Activated naive CD8-positive, alpha-beta T cell treated with anti-CD3 and anti-CD28 coated beads, Interleukin-2, amount 50 U/mL, for 24 hours (primary cell): ENCODE results near the gene CD52.
A peak's percentile ranks its signal among the peaks of the same experiment; 100 is the strongest.

Source experiments
- ATAC-seq: fragments of 150-1000 bp; cut with Tn5 transposase; one replicate; pipeline ENCODE4 v1.10.0; 2021
- DNase-seq: peaks from one replicate; pipeline ENCODE4 v3.0.0; 2021
- H3K27ac Mint-ChIP-seq: one replicate; pipeline ENCODE4 v1.8.0; 2021; ENCODE audit warnings: mild to moderate bottlenecking, mixed read lengths
- H3K27me3 Mint-ChIP-seq: one replicate; pipeline ENCODE4 v1.8.0; 2021; ENCODE audit warnings: mixed read lengths
- H3K36me3 Mint-ChIP-seq: one replicate; pipeline ENCODE4 v1.8.0; 2021; ENCODE audit warnings: low read depth, mixed read lengths
- H3K4me1 Mint-ChIP-seq: one replicate; pipeline ENCODE4 v1.8.0; 2021; ENCODE audit warnings: mixed read lengths
- H3K4me3 Mint-ChIP-seq: one replicate; pipeline ENCODE4 v1.8.0; 2021; ENCODE audit warnings: mild to moderate bottlenecking, moderate library complexity, mixed read lengths
- H3K9me3 Mint-ChIP-seq: one replicate; pipeline ENCODE4 v1.8.0; 2021; ENCODE audit warnings: mixed read lengths

CD52 gene

DNA sequence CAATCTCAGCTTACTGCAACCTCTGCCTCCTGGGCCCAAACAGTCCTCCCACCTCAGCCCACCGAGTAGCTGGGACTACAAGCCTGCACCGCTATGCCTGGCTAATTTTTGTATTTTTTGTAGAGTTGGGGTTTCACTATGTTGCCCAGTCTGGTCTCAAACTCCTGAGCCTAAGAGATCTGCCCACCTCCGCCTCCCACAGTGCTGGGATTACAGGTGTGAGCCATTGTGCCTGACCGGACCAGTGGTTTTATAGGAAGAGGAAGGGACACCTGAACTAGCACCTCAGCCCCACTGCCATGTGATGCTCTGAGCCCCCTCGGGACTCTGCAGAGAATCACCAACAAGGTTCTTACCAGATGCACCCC is 32.1 kb downstream of the CD52 start:
- H3K4me1 Mint-ChIP-seq = no peaks in the 10 kb centered on the region
- no peak overlapping the region for H3K27ac Mint-ChIP-seq
- no peaks in the 10 kb centered on the region for H3K36me3 Mint-ChIP-seq
- no peak for ATAC-seq
- no peak for DNase-seq
- no peaks in the 10 kb centered on the region for H3K9me3 Mint-ChIP-seq
- no peaks in the 10 kb centered on the region for H3K27me3 Mint-ChIP-seq
- no peak overlapping the region for H3K4me3 Mint-ChIP-seq

DNA sequence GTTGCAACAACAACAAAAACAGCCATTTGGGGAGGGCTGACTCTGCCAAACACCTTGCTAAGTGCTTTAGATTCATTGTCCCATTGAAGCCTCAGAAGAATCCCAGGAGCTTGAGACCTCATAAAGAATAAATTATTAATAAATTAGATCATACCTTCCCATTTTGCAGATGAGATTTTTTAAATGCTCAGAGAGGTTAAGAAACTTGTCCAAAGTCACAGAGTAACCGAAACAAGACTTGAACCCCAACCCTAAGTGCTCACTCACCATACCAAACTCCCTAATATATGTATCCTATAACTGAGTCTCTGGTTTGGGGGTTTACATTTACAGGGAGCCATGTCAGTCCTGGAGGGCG is 32.6 kb downstream of the CD52 start:
- H3K4me1 Mint-ChIP-seq = no peaks in the 10 kb centered on the region
- H3K9me3 Mint-ChIP-seq = no peaks in the 10 kb centered on the region
- H3K4me3 Mint-ChIP-seq = no peak overlapping the region
- ATAC-seq = no peak
- DNase-seq = no peak
- H3K27me3 Mint-ChIP-seq = no peaks in the 10 kb centered on the region
- no peak overlapping the region for H3K27ac Mint-ChIP-seq
- H3K36me3 Mint-ChIP-seq = no peaks in the 10 kb centered on the region

DNA sequence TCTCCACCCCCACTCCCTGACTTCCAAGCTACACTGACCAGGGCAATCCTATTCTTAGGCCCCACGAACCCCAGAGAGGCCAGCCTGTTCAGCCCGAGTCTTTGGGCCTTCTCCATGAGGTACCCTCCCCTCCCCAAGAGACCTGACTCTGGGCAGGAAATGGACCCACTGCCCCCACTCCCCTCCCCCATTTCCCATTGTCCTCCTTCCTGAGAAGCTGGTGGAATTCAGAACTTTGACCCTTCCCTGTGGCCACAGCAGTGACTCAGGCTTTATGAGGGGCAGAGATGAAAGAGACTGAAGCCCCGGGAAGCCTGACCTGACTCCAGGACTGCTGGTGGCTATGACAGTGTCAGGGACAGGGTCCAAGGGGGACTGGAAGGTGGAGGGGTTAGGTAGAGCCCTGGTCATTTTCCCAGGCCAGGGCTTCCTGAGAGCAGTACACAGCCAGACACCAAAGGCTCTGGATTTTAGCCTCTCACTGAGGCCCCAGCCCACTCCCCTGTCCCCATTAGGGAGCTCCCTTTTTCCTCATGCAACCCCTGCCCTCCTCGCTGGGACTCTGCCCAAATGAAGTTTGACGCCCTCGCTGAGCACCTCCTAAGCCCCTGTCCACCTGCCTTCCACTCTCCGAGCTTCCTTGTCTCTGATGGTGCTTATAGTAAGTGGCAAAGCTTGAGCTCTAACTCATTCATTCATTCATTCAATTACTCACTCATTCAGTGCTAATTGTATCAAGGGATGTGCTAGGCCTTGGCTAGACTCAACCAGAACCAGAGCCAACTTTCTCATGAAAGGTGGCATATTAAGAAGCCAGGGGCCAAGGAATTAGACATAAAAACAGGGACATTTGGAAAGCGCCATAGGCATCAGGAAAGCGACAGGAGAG is 33.2 kb downstream of the CD52 start:
- H3K4me1 Mint-ChIP-seq = peaks cover 2% of the 10 kb centered on the region
- H3K36me3 Mint-ChIP-seq = no peaks in the 10 kb centered on the region
- DNase-seq = no peak
- H3K9me3 Mint-ChIP-seq = no peaks in the 10 kb centered on the region
- no peak overlapping the region for H3K4me3 Mint-ChIP-seq
- ATAC-seq = no peak
- peaks cover 2% of the 10 kb centered on the region for H3K27me3 Mint-ChIP-seq
- H3K27ac Mint-ChIP-seq = no peak overlapping the region

DNA sequence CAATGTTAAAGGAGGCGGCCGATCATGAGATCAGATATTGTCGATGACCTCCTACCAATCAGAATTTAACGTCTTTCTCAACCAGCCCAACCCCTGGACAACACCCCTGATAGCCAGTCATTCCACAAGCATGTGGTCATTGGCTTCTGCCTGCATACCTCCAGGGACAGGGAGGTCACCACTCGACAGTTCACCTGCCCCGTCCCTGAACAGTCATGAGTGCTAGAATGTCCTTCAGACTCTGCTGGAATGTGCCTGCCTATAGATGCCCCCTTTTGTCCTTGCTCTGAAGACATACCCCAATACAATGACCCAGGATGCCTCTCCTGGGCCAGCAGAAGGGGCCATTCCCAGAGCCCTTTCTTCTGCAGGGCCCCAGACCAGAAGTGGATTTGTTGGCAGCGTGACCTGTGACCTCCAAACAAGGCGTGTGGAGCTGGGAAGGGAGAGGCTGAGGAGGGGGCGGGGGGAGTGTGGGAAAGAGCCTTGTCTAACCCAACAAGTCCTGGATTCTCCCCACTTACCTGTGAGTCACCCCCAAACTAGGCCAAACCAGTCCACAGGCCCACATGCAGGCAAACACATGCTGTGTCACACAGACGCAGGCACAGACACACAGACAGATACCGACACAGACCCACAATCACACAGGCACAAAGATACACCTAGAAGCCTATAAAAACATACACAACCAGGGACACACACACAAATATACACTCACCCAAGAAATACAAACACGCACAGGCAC is 34.0 kb downstream of the CD52 start:
- Mint-ChIP-seq H3K9me3 (no peaks in the 10 kb centered on the region), H3K27ac (no peak overlapping the region), H3K27me3 (peaks cover 2% of the 10 kb centered on the region), H3K36me3 (no peaks in the 10 kb centered on the region), H3K4me3 (no peak overlapping the region), H3K4me1 (peaks cover 2% of the 10 kb centered on the region)
- no peak for ATAC-seq
- no peak for DNase-seq

DNA sequence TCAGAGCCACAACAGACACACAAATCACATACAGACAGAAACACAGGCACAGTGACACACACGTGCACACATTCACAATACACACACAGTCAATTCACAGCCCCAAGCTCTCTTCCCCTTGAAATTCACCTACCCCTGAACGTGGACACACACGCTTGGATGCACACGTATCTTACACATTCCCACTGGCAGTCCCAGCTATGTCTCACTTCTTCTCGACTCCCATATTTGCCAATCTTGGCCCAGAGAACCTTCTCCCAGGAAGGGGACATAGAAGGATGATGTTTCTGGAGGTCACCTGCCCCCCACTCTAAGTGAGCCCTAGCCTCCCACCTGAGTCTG is 34.6 kb downstream of the CD52 start:
- no peaks in the 10 kb centered on the region for H3K36me3 Mint-ChIP-seq
- ATAC-seq (no peak), DNase-seq (no peak)
- H3K4me1 Mint-ChIP-seq = peaks cover 2% of the 10 kb centered on the region
- H3K9me3 Mint-ChIP-seq = no peaks in the 10 kb centered on the region
- H3K4me3 Mint-ChIP-seq = no peak overlapping the region
- no peak overlapping the region for H3K27ac Mint-ChIP-seq
- peaks cover 4% of the 10 kb centered on the region for H3K27me3 Mint-ChIP-seq

DNA sequence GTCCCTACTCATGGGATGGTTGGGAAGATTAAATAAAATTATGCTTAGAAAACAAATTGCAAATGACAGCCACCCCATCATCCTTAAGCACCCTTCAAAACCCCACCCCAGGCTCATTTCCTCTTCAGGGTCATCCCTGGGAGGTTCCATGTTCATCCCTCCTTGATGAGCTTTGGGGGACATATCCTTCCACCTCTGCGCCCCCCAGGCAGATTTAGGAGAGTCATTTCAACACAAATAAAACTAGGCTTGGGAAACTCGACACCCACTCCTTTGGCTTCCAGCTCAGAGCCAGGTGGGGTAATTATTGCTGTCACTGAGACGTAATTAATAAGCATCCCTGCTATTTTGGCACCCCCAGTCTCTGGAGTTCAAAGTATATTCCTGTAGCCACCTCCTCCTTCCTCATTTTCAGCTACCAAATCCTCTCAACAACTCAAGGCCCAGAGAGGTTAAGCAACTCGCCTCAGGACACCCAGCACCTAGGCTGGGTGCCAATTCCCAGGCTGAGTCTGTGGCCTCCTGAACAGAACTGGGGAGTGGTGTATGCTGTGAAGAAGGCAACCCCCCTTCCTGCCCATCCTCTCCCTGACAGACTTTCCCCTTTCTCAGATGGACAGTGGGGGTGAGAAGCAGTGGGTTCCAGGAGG is 35.6 kb downstream of the CD52 start:
- Mint-ChIP-seq H3K9me3 (no peaks in the 10 kb centered on the region), H3K36me3 (no peaks in the 10 kb centered on the region), H3K27me3 (peaks cover 6% of the 10 kb centered on the region), H3K4me1 (peaks cover 3% of the 10 kb centered on the region), H3K27ac (no peak overlapping the region), H3K4me3 (no peak overlapping the region)
- ATAC-seq = no peak
- no peak for DNase-seq

DNA sequence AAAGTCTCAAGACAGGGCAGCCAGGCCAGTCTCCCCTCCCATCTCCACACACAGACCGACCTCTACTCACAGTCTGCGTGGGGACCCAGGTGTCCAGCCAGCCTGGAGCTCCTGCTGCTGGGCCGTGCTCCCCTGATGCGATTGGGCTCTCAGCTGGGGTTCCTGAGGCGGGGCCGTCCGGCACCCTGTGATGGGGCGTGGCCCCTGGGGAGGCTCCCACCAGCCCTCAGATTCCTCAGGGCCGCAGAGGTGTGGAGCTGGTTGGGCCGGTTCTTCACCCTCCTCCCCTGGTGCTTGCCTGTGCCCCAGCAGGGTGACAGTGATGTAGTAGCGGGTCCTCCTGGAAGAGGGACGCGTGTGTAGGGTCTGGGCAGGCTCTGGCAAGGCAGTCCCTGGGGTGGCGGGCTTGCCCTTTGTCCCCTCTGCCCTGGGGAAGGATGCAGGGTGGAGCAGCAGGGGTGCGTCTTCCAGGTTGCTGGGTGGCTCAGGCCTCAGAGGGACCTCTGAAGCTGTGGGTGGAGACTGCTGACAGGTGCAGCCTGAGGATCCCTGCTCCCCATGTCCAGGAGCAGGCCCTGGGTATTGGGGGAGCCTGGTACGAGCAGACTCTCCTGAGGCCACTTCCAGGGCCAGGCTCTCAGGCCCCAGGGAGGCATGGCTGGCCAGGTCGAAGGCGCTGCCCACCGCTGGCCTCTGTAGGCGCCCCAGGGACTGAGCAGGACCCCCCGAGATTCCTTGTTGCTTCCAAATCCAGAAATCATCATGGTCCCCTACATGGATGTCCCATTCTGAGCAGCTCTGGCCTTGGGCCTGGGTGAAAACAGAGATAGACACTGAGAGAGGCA is 36.4 kb downstream of the CD52 start, which contains the start of gene CRYBG2:
Gene CRYBG2 (minus strand): TSS at position 155 of the 845 bp plus-strand sequence. CDS start 7,473 bp downstream, outside the sequence.
- no peaks in the 10 kb centered on the region for H3K36me3 Mint-ChIP-seq
- ATAC-seq (no peak), DNase-seq (no peak)
- H3K4me3 Mint-ChIP-seq = no peak within 1 kb of the TSS
- no peak within 1 kb of the TSS for H3K27ac Mint-ChIP-seq
- H3K4me1 Mint-ChIP-seq = peaks cover 12% of the 10 kb centered on the region
- H3K27me3 Mint-ChIP-seq = peaks cover 10% of the 10 kb centered on the region
- H3K9me3 Mint-ChIP-seq = no peaks in the 10 kb centered on the region

DNA sequence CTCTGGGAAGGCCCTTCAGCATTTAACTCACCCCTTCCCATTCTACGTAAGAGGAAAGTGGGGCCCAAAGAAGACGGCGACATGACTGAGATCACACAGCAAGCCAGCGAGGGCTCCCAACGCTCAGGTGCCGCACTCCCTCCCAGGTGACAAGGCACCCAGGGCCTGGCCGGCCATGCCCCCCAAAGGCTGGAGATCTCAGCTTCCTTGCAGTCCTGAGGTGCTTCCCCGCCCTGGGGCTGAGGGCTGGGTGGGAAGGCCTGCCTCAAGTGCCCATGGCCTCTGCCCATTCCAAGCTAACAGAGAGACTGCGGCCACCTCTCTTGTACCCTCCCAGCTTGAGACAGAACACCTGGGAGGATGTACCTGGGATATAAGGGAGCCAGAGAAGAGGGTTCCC is 37.2 kb downstream of the CD52 start:
- no peaks in the 10 kb centered on the region for H3K36me3 Mint-ChIP-seq
- H3K4me1 Mint-ChIP-seq = peaks cover 16% of the 10 kb centered on the region
- peaks cover 15% of the 10 kb centered on the region for H3K27me3 Mint-ChIP-seq
- H3K9me3 Mint-ChIP-seq = no peaks in the 10 kb centered on the region
- no peak for ATAC-seq
- no peak for DNase-seq
- H3K4me3 Mint-ChIP-seq = no peak overlapping the region
- H3K27ac Mint-ChIP-seq = no peak overlapping the region

DNA sequence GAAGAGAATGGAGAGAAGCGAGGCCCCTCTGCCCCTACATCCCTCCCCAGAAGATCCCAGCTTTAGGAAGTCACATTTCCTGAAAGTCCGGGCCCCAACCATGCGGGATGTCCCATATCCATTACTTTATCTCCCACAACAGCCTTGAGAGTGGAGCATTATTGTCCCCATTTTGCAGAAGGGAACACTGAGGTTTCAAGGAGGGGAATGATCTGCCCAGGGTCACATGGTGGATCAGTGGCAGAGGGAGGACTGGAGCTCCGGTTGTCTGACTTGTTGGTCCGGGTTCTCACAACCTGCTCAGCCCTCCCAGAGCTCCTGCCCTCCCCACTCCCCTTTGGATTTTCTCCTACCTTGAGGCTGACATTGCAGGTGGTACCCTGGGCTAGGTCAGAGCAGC is 38.3 kb downstream of the CD52 start:
- H3K27me3 Mint-ChIP-seq = peaks cover 21% of the 10 kb centered on the region
- H3K36me3 Mint-ChIP-seq = no peaks in the 10 kb centered on the region
- no peak overlapping the region for H3K4me3 Mint-ChIP-seq
- peaks cover 25% of the 10 kb centered on the region for H3K4me1 Mint-ChIP-seq
- no peaks in the 10 kb centered on the region for H3K9me3 Mint-ChIP-seq
- ATAC-seq (no peak), DNase-seq (no peak)
- no peak overlapping the region for H3K27ac Mint-ChIP-seq

DNA sequence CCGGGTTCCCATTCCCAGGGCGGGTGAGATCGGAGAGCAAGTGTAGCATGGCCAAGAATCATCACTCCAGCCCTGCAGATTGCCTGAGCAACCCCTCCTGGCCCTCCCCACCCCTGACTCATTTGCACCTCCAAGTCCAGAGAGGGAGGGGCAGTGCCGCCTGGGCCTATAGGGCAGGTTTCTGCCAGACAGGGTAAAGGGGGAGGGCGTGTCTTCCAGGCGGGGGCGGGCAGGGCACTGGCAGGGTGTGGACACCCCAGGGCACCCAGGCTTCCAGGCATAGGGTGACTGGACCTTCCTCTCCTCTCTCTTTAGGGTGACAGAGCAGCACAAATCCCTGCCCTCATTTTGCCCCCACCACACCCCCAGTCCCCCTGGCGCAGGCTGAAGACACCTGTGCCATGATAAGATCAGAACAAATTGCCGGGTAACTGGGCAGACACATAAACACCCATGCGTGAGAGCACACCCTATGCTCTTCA is 39.4 kb downstream of the CD52 start:
- no peak for DNase-seq
- no peak overlapping the region for H3K27ac Mint-ChIP-seq
- peaks cover 32% of the 10 kb centered on the region for H3K4me1 Mint-ChIP-seq
- no peaks in the 10 kb centered on the region for H3K9me3 Mint-ChIP-seq
- no peak overlapping the region for H3K4me3 Mint-ChIP-seq
- H3K36me3 Mint-ChIP-seq = no peaks in the 10 kb centered on the region
- ATAC-seq = no peak
- H3K27me3 Mint-ChIP-seq = peaks cover 22% of the 10 kb centered on the region

DNA sequence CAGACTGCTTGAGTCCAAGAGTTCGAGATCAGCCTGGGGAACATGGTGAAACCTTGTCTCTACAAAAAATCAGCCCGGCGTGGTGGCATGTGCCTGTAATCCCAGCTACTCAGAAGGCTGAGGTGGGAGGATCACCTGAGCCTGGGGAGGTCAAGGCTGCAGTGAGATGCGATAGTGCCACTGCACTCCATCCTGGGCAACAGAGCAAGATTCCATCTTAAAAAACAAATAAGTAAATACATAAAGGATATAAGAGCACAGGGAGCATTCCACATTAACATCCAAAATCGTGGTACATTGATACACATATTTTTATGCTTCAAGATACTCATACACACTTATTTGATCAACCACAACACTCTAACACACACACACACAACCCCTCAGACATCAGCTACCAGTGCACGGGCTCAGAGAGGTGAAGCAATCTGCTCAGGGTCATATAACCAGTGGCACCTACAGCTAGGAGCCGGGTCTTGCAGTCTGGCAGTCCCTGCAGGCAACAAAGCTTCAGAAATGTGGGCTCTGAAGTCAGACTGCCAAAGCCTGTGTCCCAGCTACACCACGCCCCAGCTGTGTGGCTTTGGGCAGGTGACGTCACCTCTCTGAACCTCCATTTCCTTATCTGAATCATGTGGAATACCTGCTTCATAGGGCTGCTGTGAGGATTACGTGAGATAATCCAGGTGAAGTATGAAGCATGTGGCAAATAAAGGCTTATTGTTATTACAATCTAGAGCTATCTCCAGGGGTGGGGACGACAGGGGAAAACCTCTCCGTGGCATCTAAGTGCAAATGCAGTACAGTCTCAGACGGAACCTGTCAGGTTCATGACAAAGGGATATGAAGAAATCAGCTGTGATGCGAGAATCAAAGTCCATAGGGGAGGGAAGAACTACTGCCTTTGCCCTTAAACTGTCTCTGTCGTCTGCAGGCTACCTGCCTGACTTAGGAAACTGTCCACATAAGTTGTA is 40.9 kb downstream of the CD52 start:
- ATAC-seq (peak; percentile 79), DNase-seq (peak; percentile 69)
- no peaks in the 10 kb centered on the region for H3K9me3 Mint-ChIP-seq
- H3K27me3 Mint-ChIP-seq = peaks cover 23% of the 10 kb centered on the region
- no peaks in the 10 kb centered on the region for H3K36me3 Mint-ChIP-seq
- H3K4me1 Mint-ChIP-seq = peaks cover 40% of the 10 kb centered on the region
- H3K4me3 Mint-ChIP-seq = peak overlapping the region; percentile 44
- peak overlapping the region; percentile 47 for H3K27ac Mint-ChIP-seq

DNA sequence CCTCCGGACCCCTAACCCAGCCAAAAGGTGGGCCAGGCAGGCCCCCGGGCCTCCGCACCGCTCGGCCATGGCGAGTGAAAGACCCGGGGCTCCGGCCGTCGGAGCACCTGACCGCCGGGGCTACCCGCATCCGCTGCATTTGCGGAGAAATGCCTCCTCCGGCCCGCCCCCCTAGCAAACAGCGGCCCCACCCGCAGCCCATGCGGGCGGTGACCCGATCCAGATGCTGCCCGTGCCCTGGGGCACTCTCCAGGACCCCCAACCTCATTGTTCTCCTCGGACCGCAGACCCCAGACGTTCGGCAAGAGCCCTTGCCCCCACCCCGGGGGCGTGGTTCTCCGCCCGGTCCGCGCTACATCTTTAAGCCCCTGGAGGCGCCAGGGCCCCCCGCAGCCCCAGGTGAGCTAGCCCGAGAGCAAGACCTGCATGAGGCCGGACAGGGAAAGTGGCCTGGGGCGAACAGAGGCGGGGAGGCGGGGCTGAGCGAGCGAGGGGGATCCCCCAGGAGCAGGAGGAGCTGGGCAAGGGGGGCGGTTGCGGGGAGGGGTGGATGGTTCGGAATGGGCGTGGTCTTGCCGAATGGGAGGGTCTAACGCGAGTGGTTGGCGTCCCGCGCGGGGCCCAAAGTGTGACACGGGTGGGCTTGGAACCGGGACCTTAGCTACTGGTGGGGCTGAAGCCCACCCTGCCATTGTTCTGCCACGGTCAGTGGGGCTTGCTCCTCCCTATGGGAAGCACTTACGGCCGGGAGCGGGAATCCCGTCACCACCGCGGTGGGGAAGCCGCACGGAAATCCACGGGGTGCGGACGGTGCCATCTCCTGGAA is 42.4 kb downstream of the CD52 start:
- peak; percentile 58 for DNase-seq
- Mint-ChIP-seq H3K36me3 (no peaks in the 10 kb centered on the region), H3K27me3 (peaks cover 24% of the 10 kb centered on the region), H3K9me3 (no peaks in the 10 kb centered on the region), H3K4me3 (peak overlapping the region; percentile 44), H3K27ac (no peak overlapping the region), H3K4me1 (peaks cover 51% of the 10 kb centered on the region)
- ATAC-seq = no peak
